ENCODE data around the gene CRIP3.

DNA sequence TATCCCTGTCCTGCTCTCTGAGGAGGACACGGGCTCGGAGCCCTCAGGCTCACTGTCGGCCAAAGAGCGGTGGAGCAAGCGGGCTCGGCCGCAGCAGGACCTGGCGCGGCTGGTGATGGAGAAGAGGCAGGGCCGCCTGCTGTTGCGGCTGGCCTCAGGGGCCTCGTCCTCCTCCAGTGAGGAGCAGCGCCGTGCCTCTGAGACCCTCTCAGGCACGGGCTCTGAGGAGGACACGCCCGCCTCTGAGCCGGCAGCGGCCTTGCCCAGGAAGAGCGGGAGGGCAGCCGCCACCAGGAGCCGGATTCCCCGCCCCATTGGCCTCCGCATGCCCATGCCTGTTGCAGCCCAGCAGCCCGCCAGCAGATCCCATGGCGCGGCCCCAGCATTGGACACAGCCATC is 24.7 kb downstream of the CRIP3 start:
- TF ChIP-seq, protein P1, sequence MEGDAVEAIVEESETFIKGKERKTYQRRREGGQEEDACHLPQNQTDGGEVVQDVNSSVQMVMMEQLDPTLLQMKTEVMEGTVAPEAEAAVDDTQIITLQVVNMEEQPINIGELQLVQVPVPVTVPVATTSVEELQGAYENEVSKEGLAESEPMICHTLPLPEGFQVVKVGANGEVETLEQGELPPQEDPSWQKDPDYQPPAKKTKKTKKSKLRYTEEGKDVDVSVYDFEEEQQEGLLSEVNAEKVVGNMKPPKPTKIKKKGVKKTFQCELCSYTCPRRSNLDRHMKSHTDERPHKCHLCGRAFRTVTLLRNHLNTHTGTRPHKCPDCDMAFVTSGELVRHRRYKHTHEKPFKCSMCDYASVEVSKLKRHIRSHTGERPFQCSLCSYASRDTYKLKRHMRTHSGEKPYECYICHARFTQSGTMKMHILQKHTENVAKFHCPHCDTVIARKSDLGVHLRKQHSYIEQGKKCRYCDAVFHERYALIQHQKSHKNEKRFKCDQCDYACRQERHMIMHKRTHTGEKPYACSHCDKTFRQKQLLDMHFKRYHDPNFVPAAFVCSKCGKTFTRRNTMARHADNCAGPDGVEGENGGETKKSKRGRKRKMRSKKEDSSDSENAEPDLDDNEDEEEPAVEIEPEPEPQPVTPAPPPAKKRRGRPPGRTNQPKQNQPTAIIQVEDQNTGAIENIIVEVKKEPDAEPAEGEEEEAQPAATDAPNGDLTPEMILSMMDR (IDR thresholded peaks at IDR 0.05) = no peak
- TF ChIP-seq POLR2A (IDR thresholded peaks at IDR 0.05) (no peak), POLR2AphosphoS5 (IDR thresholded peaks at IDR 0.05) (no peak)
